HCEC 1CT (cell line): ENCODE results near the gene ZNF354C.

Source experiments
- DNase-seq: peaks from one replicate; pipeline ENCODE4 v3.0.0-alpha.2; 2017

Gene ZNF354C

DNA sequence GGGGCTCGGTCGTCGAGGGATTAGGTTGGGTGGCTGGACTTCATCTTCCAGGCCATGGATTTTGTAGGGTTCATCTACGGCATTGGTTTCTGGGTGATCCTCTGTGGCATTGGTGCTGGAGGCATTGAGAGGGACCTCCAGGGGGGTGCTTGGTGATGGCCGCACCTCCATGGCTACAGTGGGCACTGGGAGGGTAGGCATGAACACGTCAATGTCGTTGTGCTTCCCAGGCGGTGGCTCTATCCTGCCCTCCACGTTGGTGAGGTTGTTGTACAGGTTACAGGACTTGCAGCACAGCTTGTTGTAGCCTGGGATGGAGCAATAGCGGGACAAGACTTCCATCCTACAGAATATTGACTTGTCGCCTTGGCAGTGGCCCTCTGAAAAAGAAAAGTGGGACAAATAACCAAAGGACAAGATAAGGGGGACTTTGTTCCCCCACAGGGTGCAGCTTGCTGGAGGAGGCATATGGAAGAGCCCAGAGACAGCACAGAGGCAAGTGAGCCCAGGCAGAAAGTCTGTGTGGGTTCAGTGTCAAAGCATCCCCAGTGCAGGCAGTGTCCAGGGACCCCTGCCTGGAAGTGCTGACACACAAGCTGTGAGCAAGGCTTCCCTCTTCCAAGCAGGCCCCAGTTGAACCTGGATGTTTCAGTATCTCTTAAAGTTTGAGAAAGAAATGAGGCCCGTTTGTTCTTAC lies 53.9 kb downstream of the ZNF354C start:
- no peak for DNase-seq

DNA sequence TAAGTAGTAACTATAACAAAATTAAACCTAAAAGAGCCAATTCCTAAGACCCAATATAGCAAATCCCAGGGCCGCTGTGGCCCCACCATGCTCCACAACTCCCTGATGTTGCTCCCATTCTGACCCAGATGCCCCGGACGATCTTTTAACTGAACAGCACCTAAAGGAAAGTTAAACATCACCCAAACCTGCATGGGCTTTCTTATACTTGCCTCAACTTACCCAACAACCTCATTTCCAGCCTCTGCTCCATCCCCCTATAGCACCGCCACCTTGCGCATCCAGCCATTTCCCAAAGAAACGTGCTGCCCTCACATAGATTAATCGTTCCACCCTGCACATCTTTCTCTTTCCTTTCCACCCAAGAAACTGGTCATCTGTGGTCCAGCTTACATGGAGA lies 54.6 kb downstream of the ZNF354C start:
- no peak for DNase-seq

- DNase-seq: no peak
Measured at GRCh38 chr5:179115307-179115706, 55.1 kb downstream of the ZNF354C start.

DNA sequence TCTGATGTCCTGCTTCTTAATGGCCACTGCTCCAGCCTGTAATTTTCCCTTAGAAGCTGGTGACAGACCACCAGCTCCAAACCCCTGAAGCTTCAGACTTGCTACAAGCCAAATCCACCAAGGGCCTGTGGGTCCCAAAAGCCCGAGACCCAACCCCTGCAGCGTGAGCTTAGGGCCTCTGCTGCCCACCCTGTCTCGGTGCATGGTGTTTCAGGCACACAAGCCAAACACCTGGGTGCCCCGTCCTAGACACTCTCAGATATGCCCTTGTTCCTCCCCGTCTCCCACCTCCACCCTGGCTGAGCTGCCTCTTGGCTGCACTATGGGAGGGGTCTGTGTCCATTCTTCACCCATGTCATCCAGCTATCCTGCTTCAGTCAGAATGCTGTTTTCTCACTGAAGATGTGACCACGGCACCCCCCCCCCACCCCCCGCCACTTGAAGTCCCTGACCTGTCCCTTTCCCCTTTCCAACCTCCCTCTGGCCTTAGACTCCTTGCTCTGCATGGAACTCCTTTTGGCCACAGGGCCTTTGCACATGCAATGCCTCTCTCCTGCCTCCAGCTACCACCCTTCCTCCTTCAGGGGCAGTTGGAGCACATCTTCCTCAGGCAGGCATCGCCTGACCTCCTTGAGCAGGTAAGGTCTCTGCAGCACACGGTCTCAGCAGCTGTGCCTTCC lies 55.8 kb downstream of the ZNF354C start:
- no peak for DNase-seq

GRCh38 chr5:179118338-179118737 lies 58.2 kb downstream of the ZNF354C start:
- DNase-seq: no peak

DNA sequence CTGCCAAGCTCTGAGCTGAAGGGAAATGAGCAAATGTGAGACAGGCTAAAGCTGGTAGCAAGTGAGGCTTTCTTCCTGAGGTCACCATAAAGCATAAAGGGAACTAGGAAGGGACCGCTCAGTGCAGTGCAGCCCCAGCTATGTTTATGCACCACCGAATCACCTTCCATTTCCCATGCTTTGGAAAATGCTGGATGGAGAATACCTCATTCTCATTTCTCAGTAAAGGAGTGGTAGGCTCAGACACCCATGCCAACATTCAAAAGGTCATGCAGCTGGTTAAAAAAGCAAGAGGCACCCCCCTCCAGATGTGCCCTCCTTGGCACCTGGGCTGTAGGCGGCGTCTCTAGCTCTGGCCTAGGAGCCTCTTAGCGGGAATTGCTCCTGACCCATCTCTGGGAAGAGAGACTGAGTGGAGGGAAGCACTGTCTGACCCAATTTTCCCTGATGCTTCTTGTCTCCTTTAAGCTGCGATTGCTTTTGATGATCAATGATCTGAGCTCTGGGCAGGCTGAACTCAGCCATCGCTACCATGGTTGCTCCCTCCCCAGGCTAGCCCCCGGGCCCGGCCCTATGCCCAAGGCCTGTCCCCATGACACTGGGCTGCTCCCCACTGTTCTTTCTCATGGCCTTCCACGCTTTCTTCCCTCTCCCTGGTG lies 58.7 kb downstream of the ZNF354C start:
- no peak for DNase-seq

GRCh38 chr5:179119415-179120170 lies 59.4 kb downstream of the ZNF354C start:
- no peak for DNase-seq

- DNase-seq: no peak
Measured at GRCh38 chr5:179120421-179120861, 60.3 kb downstream of the ZNF354C start.

DNA sequence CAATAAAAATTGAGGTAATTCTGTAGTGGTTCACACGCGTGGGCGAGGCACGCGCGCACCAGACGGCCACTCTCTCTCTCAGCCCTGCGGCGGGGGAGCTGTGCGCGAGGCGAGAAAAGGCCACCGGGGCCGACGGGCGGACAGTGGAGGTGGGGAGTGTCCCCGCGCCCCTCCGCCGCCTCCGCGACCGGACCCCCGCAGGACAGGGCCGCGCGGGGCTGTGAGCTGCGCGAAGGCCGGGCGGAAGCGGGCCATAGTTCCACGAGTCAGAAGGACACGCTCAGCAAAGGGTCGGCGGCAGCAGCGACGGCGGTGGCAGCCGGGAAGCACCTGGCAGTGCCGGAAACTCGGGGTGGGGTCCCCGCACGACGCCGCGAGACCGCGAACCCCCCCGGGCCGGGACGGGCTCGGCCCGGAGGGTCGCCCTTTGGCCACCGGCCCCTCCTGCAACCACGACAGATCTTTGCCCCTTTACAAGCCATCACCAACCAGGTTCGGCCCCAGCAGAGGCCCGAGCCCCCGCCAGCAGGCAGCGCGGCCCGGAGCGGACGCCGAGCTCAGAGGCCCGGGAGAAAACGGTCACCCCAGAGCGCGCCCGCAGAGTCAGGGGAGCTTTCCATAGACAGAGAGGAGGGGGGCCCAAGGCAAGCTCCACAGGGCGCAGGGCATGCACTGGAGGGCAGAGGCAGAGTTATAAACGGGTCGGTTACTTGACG lies 60.9 kb downstream of the ZNF354C start:
- DNase-seq: no peak

- DNase-seq: no peak
Measured at GRCh38 chr5:179121667-179122111, 61.5 kb downstream of the ZNF354C start.

GRCh38 chr5:179122411-179123108 lies 62.4 kb downstream of the ZNF354C start:
- DNase-seq: no peak

DNA sequence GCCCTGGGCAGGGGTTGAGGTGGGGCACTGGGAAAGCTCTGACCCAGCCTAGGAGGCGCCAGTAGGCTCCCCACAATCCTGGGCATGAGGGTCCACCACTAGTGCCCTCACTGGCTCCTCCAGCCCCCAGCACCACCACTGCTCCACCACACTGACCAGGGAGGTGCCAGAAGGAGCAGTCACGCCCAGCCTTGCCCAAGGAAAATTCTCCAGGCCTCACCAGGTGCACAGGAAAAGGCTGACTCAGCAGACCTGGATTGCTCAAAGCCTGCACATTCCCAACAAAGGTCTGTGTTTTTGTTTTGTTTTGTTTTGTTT lies 62.9 kb downstream of the ZNF354C start:
- DNase-seq: no peak

DNA sequence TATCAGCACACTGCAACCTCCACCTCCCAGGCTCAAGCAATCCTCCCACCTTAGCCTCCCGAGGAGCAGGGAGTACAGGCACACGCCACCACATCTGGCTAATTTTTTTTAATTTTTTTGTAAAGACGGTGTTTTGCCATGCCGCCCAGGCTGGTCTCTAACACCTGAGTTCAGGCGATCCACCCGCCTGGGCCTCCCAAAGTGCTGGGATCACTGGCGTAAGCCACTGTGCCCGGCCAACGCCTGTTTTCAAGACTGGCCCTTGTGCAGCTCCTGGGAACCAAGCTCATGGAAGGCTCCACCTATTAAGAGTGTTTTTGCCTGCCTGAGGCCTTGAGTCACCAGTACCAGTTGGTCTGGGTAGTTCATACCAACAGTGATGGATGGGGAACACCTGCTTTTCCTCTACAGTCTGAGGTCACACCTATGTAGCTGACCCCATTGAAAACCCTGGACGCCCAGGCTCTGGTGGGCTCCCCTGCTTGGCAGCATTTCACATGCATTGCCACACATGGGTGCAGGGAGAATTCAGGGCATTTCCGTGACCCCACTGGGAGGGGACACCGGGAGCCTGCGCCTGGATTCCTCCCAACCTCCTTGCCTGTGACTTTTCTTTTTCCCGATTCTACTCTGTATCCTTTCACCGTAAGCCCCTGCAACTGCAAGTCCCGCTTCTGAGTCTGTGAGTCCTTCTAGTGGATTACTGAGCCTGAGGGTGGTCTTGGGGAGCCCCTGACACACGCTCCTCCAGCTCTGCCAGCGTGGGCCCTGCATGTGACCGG lies 63.5 kb downstream of the ZNF354C start:
- DNase-seq: no peak

GRCh38 chr5:179124273-179124852 lies 64.2 kb downstream of the ZNF354C start:
- no peak for DNase-seq

- DNase-seq: no peak
Measured at GRCh38 chr5:179124853-179125788, 64.9 kb downstream of the ZNF354C start.

GRCh38 chr5:179125789-179126505 lies 65.8 kb downstream of the ZNF354C start:
- no peak for DNase-seq

GRCh38 chr5:179126506-179126991 lies 66.4 kb downstream of the ZNF354C start:
- DNase-seq: no peak

- DNase-seq: no peak
Measured at GRCh38 chr5:179127136-179128040, 67.2 kb downstream of the ZNF354C start.
